H1 (cell line): Measurements from ENCODE around the gene CLDN15. TPM values are rescaled to one million over a fixed set of nuclear protein-coding genes. Genes with fewer than 3 reads are reported as not detected.

Experiments used
- CHD2 ChIP-seq: IDR thresholded peaks from 2 replicates; pipeline ENCODE4 v1.6.1; 2012; ENCODE audit warnings: low read length, improper control_type of control experiment
- E2F6 ChIP-seq: IDR thresholded peaks from 2 replicates; pipeline ENCODE4 v1.6.1; 2012; ENCODE audit warnings: inconsistent platforms
- EZH2 ChIP-seq: fragments of 200-600 bp; sonication (generic); IDR thresholded peaks from 2 replicates; pipeline ENCODE4 v1.7.1; 2012; ENCODE audit warnings: low read depth, mild to moderate bottlenecking, moderate library complexity, low read length, inconsistent platforms; ENCODE audit not compliant: severe bottlenecking
- MAX ChIP-seq: IDR thresholded peaks from 2 replicates; pipeline ENCODE4 v1.6.1; 2012; ENCODE audit warnings: inconsistent platforms
- NANOG ChIP-seq: IDR thresholded peaks from 2 replicates; pipeline ENCODE4 v1.6.1; 2011; ENCODE audit warnings: low read length, low read depth, mild to moderate bottlenecking, inconsistent platforms; ENCODE audit not compliant: insufficient read depth, poor library complexity, severe bottlenecking
- NRF1 ChIP-seq: IDR thresholded peaks from 2 replicates; pipeline ENCODE4 v1.6.1; 2011; ENCODE audit warnings: mild to moderate bottlenecking, low read depth, low read length, improper control_type of control experiment
- RAD21 ChIP-seq, 2 experiments: IDR thresholded peaks in 1 of 2; conservative IDR thresholded peaks in 1 of 2; 2 replicates each; pipeline ENCODE4 v1.6.1; 2011; ENCODE audit warnings: low read depth in 2 of 2, low read length in 2 of 2, improper control_type of control experiment in 1 of 2, inconsistent platforms in 1 of 2, mild to moderate bottlenecking in 1 of 2, moderate library complexity in 1 of 2
- RXRA ChIP-seq: IDR thresholded peaks from 2 replicates; pipeline ENCODE4 v1.6.1; 2011; ENCODE audit warnings: low read depth, mild to moderate bottlenecking, low read length, moderate library complexity; ENCODE audit not compliant: insufficient read depth
- SIX5 ChIP-seq: IDR thresholded peaks from 2 replicates; pipeline ENCODE4 v1.6.1; 2011; ENCODE audit warnings: mild to moderate bottlenecking, low read depth, low read length
- TBP ChIP-seq: IDR thresholded peaks from 2 replicates; pipeline ENCODE4 v1.6.1; 2011; ENCODE audit warnings: low read depth, low read length, improper control_type of control experiment
- polyA plus RNA-seq, 7 experiments: library from polyadenylated mRNA; depleted of rRNA in 3 of 7; stranded (reverse) in 5 of 7; unstranded in 2 of 7; fragments of >200 nt in 5 of 7; fragments of 200-250 nt in 2 of 7; gene quantifications; 1 replicate in 5 of 7; 2 replicates in 1 of 7; 4 replicates in 1 of 7; pipeline versions ENCODE4 v1.2.1 to v1.2.3, GENCODE V29; 2011 to 2013; ENCODE audit warnings: missing spikeins in 2 of 7, mixed read lengths in 2 of 7
- total RNA-seq: library from RNA; stranded (reverse); fragmentation: NEBNext Ultra II Directional; extraction: Animal tissue kit (Norgen Biotek cat#: 25700); gene quantifications from 2 replicates; pipeline ENCODE4 v1.2.1, GENCODE V29; 2021
- TF ChIP-seq, protein P1 (sequence below): fragments of 300-600 bp; sonication (generic); IDR thresholded peaks from 2 replicates; pipeline ENCODE4 v1.7.1; 2012; ENCODE audit warnings: low read length, moderate library complexity, mild to moderate bottlenecking, inconsistent platforms; ENCODE audit not compliant: insufficient replicate concordance

Gene CLDN15
- total and polyA plus RNA-seq, 2 of the 8 experiments (the other 6 are each of a cell fraction or from before 2014, with no cell fraction given): 5.5 to 7.6 TPM

GRCh38 chr7:101239951-101240220, 2.3 kb upstream of the CLDN15 start (continued):
- TF ChIP-seq, protein P1, sequence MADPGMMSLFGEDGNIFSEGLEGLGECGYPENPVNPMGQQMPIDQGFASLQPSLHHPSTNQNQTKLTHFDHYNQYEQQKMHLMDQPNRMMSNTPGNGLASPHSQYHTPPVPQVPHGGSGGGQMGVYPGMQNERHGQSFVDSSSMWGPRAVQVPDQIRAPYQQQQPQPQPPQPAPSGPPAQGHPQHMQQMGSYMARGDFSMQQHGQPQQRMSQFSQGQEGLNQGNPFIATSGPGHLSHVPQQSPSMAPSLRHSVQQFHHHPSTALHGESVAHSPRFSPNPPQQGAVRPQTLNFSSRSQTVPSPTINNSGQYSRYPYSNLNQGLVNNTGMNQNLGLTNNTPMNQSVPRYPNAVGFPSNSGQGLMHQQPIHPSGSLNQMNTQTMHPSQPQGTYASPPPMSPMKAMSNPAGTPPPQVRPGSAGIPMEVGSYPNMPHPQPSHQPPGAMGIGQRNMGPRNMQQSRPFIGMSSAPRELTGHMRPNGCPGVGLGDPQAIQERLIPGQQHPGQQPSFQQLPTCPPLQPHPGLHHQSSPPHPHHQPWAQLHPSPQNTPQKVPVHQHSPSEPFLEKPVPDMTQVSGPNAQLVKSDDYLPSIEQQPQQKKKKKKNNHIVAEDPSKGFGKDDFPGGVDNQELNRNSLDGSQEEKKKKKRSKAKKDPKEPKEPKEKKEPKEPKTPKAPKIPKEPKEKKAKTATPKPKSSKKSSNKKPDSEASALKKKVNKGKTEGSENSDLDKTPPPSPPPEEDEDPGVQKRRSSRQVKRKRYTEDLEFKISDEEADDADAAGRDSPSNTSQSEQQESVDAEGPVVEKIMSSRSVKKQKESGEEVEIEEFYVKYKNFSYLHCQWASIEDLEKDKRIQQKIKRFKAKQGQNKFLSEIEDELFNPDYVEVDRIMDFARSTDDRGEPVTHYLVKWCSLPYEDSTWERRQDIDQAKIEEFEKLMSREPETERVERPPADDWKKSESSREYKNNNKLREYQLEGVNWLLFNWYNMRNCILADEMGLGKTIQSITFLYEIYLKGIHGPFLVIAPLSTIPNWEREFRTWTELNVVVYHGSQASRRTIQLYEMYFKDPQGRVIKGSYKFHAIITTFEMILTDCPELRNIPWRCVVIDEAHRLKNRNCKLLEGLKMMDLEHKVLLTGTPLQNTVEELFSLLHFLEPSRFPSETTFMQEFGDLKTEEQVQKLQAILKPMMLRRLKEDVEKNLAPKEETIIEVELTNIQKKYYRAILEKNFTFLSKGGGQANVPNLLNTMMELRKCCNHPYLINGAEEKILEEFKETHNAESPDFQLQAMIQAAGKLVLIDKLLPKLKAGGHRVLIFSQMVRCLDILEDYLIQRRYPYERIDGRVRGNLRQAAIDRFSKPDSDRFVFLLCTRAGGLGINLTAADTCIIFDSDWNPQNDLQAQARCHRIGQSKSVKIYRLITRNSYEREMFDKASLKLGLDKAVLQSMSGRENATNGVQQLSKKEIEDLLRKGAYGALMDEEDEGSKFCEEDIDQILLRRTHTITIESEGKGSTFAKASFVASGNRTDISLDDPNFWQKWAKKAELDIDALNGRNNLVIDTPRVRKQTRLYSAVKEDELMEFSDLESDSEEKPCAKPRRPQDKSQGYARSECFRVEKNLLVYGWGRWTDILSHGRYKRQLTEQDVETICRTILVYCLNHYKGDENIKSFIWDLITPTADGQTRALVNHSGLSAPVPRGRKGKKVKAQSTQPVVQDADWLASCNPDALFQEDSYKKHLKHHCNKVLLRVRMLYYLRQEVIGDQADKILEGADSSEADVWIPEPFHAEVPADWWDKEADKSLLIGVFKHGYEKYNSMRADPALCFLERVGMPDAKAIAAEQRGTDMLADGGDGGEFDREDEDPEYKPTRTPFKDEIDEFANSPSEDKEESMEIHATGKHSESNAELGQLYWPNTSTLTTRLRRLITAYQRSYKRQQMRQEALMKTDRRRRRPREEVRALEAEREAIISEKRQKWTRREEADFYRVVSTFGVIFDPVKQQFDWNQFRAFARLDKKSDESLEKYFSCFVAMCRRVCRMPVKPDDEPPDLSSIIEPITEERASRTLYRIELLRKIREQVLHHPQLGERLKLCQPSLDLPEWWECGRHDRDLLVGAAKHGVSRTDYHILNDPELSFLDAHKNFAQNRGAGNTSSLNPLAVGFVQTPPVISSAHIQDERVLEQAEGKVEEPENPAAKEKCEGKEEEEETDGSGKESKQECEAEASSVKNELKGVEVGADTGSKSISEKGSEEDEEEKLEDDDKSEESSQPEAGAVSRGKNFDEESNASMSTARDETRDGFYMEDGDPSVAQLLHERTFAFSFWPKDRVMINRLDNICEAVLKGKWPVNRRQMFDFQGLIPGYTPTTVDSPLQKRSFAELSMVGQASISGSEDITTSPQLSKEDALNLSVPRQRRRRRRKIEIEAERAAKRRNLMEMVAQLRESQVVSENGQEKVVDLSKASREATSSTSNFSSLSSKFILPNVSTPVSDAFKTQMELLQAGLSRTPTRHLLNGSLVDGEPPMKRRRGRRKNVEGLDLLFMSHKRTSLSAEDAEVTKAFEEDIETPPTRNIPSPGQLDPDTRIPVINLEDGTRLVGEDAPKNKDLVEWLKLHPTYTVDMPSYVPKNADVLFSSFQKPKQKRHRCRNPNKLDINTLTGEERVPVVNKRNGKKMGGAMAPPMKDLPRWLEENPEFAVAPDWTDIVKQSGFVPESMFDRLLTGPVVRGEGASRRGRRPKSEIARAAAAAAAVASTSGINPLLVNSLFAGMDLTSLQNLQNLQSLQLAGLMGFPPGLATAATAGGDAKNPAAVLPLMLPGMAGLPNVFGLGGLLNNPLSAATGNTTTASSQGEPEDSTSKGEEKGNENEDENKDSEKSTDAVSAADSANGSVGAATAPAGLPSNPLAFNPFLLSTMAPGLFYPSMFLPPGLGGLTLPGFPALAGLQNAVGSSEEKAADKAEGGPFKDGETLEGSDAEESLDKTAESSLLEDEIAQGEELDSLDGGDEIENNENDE: no peak
- no peak for TF ChIP-seq CHD2
- no peak for TF ChIP-seq TBP
- TF ChIP-seq RAD21 (IDR thresholded peaks at IDR 0.05 in 1 of 2, conservative IDR thresholded peaks at IDR 0.05 in 1 of 2; ENCODE audit: low read depth in 2 of 2, low read length in 2 of 2): no peak
- TF ChIP-seq RXRA: no peak
- no peak for TF ChIP-seq EZH2
- TF ChIP-seq NANOG: no peak
- no peak for TF ChIP-seq NRF1
- TF ChIP-seq MAX: no peak
- TF ChIP-seq SIX5: no peak
- no peak for TF ChIP-seq E2F6
